GM19025 (cell line): ENCODE data around the gene EFNB2.

Source experiments
- ATAC-seq: cut with Tn5 transposase; IDR thresholded peaks from one replicate; pipeline ENCODE4 v1.9.1; 2021; ENCODE audit warnings: mild to moderate bottlenecking, low read depth, moderate library complexity; ENCODE audit not compliant: unreplicated experiment

Gene EFNB2

DNA sequence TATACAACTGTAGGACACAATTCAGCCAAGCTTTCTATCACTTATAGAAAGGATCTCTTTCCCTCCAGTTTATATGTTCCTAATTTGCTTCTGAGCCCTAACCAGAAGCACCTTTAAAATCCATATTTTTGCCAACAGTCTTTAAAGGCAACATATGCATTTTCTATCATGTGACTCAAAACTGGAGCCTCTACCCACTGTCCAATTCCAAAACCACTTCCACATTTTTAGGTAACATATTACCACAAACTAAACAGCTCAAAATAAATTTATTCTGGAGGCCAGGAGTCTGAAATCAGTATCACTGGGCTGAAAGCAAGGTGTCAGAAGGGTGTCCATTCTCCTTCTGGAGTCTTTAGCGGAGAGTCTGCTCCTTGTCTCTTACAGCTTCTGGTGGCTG is 15.9 kb upstream of the EFNB2 start:
- no peak for ATAC-seq

DNA sequence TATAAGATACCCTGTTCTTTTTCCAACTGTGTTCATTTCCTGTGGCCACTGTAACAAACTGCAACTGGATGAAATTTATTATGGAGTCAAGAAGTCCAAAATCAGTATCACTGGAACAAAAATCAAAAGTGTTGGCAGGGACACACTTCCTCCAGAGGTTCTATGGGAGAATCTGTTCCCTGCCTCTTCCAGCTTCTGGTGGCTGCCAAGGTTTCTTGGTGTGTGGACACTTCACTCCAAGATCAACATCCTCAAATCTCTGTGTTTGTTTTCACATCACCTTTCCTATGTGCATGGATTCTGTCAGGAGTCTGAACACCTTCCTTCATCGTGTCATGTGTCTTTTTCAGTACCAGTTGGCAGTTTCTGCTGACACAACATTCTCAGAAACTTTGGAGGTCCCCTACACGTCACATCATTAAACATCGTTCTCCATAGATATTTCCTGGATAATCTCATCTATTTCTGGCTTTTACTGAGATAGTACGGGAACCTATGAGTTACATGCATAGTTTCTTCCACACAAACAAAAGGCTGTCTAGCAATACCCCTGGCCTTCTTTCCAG is 15.2 kb upstream of the EFNB2 start:
- ATAC-seq, result no peak

DNA sequence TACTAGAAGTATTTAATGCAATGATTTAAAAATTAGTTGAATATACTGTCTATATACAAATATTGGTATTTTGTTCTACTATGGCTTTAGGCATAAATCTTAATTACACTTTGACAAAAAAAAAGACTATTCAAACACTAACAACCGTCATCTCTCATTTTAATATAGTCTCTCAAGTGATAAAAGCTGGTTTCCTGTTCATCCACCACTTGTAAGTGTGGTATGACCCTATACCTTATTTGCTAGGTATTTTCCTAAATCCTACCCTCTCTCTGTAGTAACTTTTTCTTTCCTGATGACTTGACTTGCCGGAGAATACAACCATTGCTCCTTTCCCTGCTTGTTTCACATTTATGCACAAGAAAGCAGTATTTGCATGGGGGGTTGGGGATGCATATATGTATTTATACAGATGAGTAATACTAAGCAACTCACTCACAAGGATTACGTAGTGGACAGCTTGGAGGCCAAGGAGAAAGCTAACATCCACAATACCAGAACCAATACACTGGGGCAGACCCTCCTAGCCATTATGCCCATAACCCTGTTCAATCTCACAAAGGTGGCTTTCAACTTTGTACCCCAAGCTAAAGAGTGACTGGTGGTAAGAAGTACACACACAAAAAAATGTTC is 12.7 kb upstream of the EFNB2 start:
- no peak for ATAC-seq

- no peak for ATAC-seq
These were observed 6.4 kb upstream of the EFNB2 start for GRCh38 chr13:106541826-106542225.

- ATAC-seq, result no peak
These were observed 5.2 kb upstream of the EFNB2 start for GRCh38 chr13:106540613-106541012.

DNA sequence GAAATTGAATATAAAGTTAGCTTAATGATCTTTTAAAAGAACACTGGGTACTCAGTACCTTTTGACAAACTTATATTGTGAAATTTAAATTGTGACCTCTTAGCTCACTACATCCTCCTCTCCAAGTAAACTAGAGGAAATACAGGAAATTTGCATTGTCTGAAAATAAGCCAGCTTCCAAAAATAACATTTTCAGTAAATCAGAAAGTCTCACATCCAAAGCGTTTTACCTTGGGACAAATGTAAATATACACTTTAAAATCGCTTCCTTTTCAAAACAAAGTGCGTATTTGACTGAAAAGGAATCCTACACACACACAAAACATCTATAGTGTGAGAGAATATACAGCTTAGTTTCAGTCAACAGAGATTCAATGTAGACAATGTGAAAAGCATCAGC is 2.1 kb upstream of the EFNB2 start:
- ATAC-seq, result no peak

- peak; percentile 12 for ATAC-seq
These were observed 977 bp upstream of the EFNB2 start for GRCh38 chr13:106536244-106537034.

GRCh38 chr13:106534639-106535551 is 567 bp downstream of the EFNB2 start:
- ATAC-seq, result peak; percentile 26

- ATAC-seq, result no peak
These were observed 1.4 kb downstream of the EFNB2 start for GRCh38 chr13:106533943-106534638.

GRCh38 chr13:106533101-106533942 is 2.1 kb downstream of the EFNB2 start:
- no peak for ATAC-seq

DNA sequence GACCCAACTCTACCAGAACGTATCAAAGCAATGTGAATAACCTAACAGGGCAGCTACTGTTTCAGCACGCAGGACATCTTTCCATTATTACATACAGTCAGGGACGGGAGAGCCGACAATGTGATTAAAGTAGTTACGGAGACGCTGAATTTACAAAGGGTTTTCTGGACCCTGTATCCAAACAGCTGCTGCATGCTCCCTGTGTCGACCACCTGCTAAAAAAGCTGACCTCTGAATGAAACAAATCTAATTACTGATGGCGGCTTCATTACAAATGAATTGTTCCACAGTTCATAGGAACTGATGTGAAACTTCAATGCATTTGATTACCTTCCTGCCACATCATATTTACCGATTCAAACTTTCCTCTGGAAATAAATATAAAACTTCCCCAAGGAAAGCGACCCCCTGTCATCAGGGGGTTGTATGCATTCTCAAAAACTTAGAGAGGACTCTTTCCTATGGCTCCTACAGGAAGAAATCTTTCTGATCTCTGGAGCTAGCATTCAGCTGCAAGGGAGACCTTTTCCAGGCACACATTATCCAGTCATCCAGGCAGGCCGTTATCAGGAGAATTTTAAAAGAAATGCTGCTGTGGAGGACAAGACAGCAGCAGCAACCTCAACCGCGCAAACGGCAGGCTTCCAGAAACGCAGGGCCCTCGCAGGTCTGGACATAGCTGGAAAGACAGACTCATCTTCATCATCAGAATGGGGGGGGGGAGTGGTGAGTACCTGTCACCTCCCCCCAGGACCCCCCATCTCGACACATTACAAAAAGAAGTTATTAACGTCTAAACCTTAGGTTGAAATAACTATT is 3.1 kb downstream of the EFNB2 start:
- ATAC-seq, result no peak

- no peak for ATAC-seq
These were observed 4.4 kb downstream of the EFNB2 start for GRCh38 chr13:106530980-106531481.

GRCh38 chr13:106530171-106530851 is 5.2 kb downstream of the EFNB2 start:
- no peak for ATAC-seq

DNA sequence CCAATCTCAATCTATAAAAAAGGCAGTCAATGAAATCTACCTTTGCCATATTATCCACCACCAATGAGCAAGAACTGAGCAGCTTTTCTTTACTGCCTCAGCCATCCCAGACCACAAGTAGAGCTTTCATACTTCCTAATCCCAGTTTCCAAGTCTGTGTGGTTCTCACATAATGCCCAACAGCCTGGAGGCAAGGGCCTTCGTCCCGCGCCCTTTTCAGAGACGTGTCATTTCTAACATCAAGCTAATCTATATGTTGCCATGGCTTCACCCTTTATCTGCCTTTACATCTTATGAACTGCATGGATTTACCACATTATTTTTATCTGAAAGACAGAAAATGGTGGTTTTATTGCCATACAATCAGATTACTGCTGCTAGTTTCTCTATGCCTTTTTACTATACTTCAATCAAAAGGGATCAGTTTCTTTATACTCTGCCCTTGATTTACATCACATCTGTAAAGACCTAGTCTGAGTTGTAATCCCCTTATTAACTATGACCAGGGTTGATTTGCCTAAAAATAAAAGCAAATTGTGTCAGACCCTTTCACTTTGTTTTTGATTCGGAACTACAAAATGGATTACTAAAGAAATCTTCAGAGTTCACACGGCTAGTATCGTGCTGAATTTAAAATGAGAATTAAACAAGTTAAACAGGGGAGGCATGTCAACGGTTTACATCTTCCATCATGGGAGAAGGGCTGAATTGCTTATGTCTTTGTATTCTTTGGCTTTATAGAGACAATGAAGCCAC is 5.9 kb downstream of the EFNB2 start:
- no peak for ATAC-seq

DNA sequence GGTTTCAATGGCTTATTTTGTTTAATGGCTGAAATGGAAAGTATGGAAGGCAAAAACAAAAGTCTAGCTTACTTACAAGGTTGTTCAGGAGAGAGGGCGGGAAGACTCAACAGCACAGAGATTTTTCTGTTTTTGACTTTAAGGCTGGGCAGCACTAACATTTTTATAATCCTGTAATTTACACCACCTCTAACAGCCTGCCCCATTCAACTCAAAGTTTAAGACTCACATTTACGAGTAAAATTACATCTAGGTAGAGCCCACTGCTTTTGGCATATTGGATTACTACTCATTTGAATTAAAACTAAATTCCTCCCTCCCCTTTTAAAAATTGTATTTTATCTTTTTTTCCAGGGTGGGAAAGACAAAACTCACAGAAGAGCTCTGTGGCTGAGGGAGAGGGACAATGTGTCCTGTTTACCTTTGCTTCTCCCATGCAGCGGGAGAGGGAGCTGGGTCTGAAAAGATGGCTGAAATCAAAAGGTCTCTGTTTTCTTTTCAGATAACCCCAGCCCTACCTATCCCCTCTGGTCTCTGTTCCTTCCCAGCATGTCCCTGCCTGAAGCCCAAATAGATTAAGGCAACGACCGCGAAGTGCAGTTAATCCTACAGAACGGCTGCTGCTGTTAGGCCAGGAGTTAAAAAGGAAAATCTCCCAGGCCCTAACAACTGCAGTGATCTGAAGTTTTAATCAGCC is 6.6 kb downstream of the EFNB2 start:
- ATAC-seq, result no peak

GRCh38 chr13:106527826-106528225 is 7.6 kb downstream of the EFNB2 start:
- no peak for ATAC-seq

GRCh38 chr13:106527445-106527801 is 8.0 kb downstream of the EFNB2 start:
- ATAC-seq, result no peak
